ENCODE measurements around the gene HEY2. TPM values are rescaled to one million over a fixed set of nuclear protein-coding genes. Genes with fewer than 3 reads are reported as not detected.

Gene HEY2
- total and polyA plus RNA-seq, 2 of the 8 experiments (the other 6 are each of a cell fraction or from before 2014, with no cell fraction given), result 9.1 to 16.2 TPM

- no peak for TF ChIP-seq BACH1 (IDR thresholded peaks at IDR 0.05; ENCODE audit: low read length)
Measured at GRCh38 chr6:125804264-125804663, 54.8 kb downstream of the HEY2 start (continued).

All from H1 (cell line).